NCI-H1417 (cell line): ENCODE measurements around the gene PODNL1.
"Not testable (repeated sequence)": the region's sequence is repeated elsewhere in the genome, so short reads cannot be mapped to it uniquely, and the experiment has no call there.

Experiments used
- DNase-seq, 3 experiments: peaks; one replicate each; lab custom pipeline; 2025; lab: John Stamatoyannopoulos, UW

Gene PODNL1

GRCh38 chr19:13926010-13926409 lies 12.2 kb downstream of the PODNL1 start:
- no peak for DNase-seq

GRCh38 chr19:13923194-13923987 lies 14.8 kb downstream of the PODNL1 start:
- no peak for DNase-seq

GRCh38 chr19:13922118-13922517 lies 16.1 kb downstream of the PODNL1 start:
- DNase-seq = not testable (repeated sequence)

GRCh38 chr19:13920940-13921747 lies 17.1 kb downstream of the PODNL1 start:
- DNase-seq = peak in 2 of 3 experiments; percentile 0 to 44

- no peak for DNase-seq
These were observed 17.7 kb downstream of the PODNL1 start for GRCh38 chr19:13920524-13920923.

- no peak for DNase-seq
These were observed 19.3 kb downstream of the PODNL1 start for GRCh38 chr19:13918726-13919411.

GRCh38 chr19:13917888-13918406 lies 20.3 kb downstream of the PODNL1 start:
- DNase-seq = no peak

- no peak for DNase-seq
These were observed 23.4 kb downstream of the PODNL1 start for GRCh38 chr19:13914777-13915176.

- DNase-seq = no peak
These were observed 24.9 kb downstream of the PODNL1 start for GRCh38 chr19:13913352-13913751.

- DNase-seq = no peak
These were observed 28.8 kb downstream of the PODNL1 start for GRCh38 chr19:13909430-13909829.

GRCh38 chr19:13908674-13909073 lies 29.5 kb downstream of the PODNL1 start:
- no peak for DNase-seq

GRCh38 chr19:13906910-13907309 lies 31.3 kb downstream of the PODNL1 start:
- DNase-seq = no peak

- DNase-seq = peak in 2 of 3 experiments; percentile 60 to 68
These were observed 31.7 kb downstream of the PODNL1 start for GRCh38 chr19:13906521-13906904.

- DNase-seq = peak; percentile 85 to 95 (median 95)
These were observed 32.3 kb downstream of the PODNL1 start, which contains the start of the genes BRME1 and CC2D1A for GRCh38 chr19:13905634-13906520. TSS of gene BRME1 (minus strand) at chr19:13906117. CDS start at chr19:13904892, 1,225 bp downstream. TSS of gene CC2D1A (plus strand) at chr19:13906201. CDS start at chr19:13906442, 241 bp downstream.

GRCh38 chr19:13902993-13903555 lies 35.1 kb downstream of the PODNL1 start:
- DNase-seq = peak in 1 of 3 experiments; percentile 25

- DNase-seq = no peak
These were observed 38.2 kb downstream of the PODNL1 start for GRCh38 chr19:13899912-13900584.

- DNase-seq = peak in 1 of 3 experiments; percentile 19
These were observed 38.8 kb downstream of the PODNL1 start for GRCh38 chr19:13899393-13899792.

- no peak for DNase-seq
These were observed 42.0 kb downstream of the PODNL1 start for GRCh38 chr19:13896227-13896626.

- DNase-seq = no peak
These were observed 43.7 kb downstream of the PODNL1 start for GRCh38 chr19:13894552-13894951.

- DNase-seq = no peak
These were observed 45.3 kb downstream of the PODNL1 start for GRCh38 chr19:13892870-13893269.
